ENCODE measurements around the gene MAD1L1.

MAD1L1 gene

DNA sequence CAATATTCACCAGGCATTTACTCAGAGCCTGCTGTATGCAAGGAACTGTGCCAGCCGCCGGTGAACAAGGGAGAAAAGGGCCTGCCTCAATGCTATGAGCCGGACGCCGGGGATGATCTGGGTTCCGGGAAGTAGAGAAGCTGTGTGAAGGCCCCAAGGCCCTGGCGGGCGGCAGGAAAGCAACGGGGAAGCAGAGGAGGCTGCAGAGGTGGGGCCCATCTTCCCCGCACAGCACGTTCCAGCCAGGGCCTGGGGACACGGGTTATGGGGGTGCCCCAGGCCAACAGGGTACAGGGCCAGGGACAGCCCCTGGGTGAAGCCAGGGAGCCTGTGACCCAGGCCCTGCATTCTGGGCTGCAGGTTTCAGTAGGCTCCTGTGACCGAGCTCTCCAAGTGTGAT lies 179.3 kb downstream of the MAD1L1 start:
- DNase-seq, result no peak

DNA sequence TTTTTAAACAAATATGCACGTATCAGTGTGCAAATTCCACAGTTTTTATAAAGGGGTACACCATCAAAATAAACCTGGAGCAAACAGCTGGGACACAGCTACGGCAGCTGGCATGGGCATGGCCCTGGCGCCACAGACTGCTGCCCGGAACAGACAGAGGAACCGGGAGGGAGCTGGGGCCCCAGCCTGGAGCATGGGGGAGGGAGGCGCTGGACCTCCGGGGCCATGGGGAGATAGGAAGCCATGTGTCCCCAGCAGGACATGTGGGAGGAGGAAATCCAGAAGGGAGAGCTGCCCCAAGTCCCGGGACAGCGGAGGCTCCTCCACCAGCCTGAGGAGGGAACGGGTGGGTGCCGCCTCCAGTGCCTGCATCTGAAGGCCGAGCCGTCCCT lies 180.1 kb downstream of the MAD1L1 start:
- no peak for DNase-seq

DNA sequence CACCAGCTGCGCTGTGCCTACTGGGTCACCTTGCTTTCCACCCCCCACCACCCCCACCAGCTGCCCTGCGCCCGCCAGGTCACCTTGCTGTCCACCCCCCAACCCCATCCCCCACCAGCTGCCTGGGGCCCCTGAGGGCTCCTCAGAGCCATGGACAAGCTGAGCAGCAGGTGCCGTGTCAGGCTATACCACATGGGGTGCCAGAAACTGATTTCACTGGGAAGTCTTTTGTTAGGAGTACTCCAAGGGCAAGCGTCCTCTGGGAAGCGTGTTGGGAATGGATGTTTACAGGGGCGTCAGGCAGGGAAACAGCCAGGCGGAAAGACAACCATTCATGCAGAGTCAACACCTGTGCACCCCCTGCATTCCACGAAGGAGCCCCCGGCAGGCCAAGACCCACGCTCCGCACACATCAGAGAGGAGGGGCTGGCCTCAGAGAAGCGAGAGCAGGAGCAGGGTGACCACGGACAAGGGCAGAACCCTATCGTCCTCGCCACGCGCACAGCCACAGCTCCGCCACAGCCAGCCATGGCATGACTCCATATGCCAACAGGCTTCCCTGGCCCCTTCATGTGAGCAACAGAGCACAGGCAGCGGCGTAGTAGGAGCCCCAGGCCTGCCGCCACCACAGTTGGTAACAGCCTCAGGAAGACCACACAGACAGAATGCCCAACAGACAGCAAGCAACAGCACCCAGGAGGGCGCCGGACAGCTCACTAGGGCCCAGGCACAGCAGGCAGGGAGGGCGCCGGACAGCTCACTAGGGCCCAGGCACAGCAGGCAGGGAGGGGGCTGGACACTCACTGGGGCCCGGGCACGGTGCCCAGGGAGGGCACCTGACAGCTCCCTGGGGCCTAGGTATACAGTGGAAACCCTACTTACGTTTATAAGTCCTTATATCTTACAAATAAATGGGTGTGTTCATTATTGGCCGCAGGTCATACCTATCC lies 180.8 kb downstream of the MAD1L1 start:
- DNase-seq, result no peak

DNA sequence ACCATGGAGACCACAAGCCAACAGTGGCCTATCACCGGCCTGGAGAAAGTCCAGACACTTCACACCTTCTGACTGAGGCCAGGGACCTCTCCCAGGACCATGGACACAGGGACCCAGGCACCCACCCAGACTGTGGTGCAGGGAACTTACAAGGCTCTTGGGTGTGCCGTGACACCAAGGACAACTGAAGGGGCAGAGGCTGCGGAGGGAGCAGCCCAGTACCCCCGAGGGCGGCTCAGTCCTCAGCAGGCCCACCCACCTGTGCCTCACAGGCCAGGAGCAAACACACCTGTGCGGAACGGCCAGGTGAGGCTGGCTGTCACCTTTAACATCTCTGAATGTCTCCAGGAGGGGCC lies 182.3 kb downstream of the MAD1L1 start:
- no peak for DNase-seq

DNA sequence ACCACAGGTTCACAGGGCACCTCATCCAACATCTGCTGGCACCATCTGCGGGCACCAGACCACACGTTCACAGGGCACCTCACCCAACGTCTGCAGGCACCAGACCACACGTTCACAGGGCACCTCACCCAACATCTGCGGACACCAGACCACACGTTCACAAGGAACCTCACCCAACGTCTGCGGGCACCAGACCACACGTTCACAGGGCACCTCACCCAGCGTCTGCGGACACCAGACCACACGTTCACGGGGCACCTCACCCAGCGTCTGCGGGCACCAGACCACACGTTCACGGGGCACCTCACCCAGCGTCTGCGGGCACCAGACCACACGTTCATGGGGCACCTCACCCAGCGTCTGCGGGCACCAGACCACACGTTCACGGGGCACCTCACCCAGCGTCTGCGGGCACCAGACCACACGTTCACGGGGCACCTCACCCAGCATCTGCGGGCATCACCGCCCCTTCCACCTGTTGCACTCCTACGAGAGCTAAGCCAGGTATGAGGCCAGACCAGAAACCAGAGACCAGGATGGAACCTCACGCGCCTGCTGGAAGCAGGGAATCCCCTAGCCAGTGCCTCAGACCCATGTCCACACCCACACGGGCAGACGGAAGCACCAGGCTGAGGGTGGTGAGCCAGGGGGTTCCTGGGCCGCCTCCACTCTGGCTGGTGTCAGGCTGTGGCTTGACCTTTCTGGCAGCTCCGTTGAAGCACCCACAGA lies 182.8 kb downstream of the MAD1L1 start:
- no peak for DNase-seq

DNA sequence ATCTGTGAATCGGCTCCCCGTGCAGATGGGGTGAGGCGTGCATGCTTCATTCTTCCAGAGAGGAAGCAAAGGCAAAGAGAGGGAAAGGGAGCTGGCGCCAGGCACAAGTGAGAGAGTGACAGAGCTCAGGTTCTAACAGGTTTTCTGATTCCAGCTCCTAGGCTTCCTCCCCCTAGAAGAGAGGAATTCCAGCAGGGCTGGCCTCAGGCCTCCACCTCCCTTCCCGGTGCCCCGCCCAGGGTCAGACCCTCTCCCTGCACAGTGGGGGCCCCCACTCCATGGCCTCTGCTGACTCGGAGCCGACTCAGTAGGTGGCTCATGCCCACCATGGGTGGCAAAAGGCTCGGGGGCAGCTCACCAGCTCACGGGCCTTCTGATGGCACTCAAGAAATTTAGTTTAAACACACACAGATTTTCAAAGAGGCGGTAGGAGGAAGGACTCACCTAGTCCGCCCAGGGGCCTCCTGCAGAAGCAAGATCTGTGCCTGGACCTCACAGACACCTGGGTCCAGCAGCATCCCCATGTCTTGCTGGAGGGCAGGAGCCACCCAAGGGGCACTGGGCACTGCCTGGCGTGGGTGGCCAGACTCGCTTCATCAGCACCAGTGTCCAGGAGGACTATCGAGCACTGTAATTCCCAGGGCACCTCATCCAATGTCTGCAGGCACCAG lies 183.5 kb downstream of the MAD1L1 start:
- no peak for DNase-seq

DNA sequence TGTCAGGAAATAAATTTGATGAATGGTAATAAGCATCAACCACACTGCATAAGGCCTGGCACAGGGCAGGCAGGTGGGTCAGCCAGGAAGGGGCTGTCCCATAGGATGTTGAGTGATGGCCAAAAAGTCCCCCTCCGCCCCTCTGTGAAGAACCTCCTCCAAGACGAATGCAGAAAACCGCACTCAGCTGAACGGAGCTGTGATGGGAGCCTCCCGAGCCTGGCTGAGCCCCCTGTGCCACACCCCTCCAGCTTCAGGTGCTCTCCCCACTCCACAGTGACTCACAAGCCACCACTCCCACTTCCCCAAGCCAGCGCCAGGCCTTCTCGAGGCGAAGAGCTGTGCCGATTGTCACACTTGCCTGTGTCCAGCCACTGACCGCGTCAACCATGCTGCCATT lies 184.2 kb downstream of the MAD1L1 start:
- DNase-seq, result no peak

DNA sequence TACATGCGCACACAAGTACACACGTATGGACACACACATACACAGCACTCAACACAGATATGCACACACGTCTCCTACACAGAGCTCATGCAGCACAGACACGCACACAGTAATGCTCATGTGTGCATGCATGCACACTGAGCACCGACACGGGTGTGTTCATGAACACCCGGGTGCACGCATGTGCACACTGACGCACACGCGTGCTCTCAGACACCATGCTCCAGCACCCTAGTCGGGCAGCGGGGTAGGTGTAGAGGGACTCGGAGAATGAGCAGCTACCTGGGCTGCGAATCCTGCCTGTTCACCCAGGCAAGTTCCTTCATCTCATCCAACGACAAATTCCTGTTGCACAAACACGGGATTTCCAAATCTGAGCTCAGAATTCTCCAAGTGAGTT lies 184.7 kb downstream of the MAD1L1 start:
- DNase-seq, result no peak

DNA sequence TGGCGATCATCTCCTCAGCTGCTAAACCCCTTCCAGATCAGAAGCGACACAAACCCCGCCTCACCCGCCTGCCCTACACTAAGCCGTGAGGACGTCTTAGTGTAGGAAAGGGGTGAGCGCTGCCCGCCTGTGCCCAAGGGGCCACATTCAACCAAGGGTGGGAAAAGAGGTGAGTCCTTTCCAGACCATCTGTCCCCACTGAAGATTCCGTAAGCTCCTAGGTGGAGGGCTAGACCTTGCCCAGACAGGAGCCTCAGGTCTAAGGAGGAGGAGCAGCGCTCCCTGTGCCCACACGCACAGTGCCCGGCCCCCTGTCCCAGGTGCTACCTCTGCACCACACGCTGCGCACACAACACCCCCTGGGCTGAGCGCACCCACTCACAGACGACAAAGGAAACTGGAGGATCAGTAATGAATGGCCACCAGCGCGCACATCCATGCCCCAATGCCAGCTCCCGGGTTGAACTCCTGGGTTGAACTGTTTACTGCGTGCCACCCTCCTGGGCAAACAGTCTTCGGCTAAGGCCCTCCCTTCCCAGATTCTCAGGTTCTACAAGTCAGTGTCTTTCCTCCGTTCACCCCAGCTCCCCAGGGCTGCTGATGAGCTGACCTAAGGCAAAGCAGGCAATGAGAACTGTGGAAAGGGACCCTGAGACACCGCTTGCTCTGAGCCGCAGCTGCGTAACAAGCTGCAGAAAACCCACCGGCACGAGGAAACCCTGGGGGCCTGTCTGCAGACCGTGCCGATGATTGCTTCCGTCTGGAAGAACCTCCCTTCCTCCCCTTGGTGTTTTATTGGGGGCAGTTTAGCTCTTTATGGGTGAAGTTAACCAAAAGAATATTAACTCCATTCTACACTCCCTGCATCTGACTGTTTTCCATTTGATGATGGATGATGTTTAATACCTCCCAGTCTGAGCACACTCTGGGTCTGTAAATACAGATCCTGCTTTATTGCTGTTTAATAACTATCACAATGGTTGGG lies 185.9 kb downstream of the MAD1L1 start:
- DNase-seq, result no peak

DNA sequence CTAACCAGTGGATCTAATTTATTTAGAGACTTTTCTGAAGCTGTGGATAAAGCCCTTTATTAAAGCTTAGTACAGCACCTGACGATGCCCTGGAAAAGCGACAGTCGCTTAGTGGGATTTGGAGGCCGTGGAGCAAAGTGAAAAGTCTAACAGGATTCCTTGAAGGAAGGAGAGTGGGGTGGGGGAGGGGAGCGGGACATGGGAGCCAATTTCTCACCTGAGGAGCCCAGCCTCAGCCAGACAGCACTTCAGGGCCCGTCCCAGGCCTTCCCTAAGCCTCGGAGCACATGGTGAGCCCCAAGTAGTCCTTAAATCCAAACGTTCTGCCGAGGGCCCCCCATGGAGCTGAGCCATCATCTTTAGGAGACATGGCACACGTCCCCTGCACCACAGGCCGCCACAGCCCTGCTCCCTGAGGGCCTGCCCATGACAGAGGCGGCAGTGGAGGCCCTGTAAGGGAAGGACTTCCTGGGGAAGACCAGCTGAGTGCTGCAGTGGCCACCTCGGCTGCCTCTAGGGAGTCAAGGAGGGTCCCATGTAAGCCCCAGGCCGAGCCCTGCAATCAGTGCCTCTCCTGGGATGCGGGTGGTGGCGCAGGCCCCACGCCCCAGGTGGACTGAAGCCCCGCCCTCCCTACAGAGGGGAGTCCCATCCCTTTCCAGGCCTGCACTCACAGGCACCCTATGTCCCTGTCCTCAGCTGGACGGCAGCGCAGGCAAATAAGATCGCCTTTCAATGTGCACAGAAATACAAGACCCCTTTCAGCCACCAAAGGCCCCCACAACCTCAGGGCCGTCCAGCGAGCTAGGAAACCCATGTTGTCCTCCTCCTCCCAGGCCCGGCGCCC lies 187.0 kb downstream of the MAD1L1 start:
- no peak for DNase-seq

DNA sequence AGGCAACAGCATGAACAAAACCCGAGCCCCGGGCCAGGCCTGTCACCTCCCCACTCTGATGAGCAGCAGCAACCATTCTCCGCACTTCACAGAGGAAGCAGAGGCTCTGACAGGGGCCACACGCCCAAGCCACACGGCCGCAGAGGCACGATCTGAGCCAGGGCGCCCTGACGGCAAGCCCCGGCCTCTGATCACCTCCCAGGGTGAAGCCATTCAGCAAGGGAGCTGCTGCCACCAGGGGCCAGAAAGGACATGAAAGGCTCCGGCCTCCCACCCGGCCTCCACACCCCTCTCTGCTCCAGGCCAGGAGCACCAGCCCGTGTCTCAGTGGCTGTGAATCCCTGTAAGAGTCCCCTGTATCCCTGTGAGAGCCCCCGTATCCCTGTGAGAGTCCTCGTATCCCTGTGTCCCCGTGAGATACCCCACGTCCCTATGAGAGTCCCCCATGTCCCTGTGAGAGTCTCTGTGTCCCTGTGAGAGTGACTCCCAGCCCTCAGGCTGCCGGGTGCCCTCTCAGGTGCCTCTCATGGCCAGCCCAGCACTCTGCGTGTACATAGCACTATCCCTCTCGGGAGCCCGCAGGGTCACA lies 187.8 kb downstream of the MAD1L1 start:
- no peak for DNase-seq

DNA sequence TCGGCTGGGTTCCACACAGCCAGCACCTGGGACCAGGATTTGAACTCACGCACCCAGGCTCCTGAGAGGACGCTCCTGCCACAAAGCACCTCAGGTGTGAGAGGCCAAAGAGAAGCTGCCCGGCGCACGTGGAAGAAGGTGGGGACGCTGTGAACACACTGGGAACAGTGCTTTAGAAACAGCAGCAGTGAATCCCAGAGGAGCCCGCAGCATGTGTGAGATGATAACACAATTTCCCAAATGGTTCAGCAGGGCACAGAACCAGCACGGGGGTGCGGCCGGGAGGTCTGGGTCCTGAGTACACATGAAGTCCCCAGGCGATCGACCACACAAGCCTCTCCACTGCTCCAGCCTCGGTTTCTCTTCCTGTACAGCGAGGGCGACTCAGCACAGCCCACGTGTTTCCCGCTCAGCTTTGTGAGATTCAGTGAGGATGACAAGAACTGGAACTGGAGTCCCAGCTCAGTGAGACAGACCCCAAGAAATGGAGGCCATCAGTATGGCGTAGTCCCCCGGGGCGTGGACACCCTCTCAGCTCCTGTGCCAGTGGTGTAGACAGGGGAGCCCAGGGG lies 188.3 kb downstream of the MAD1L1 start:
- no peak for DNase-seq

DNA sequence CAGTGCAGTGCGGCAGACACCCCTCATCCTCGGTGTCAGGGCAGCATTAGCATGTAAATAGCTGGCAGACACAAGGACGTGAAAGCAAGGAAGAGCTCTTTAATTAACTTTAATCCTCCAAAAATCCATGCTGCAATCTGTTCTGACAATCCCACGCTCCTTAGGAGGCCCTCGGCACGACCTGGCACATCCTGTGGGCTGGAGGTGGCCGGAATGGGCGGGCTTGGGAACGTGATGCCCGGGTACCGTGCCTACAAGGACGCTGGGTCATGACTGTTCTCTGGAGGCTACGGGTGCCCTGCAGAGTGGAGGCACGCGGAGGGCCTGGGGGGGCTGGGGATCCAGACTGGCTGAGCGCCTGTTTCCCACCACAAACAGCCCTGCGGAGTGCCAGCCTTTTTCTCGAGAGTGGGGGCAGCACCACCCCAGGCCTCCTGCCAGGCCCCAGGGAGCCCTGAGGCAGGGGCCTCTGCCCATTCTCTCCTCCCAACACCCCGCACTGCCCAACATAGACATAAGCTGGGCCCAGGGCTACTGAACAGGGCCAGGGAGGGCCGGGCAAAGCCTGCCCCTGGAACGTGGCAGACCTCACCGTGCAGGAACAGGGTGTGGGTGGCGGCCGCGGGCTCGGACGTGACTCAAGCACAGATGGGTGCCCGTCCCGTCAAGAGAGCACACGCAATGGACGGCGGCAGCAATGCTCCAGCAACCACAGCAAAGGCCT lies 189.3 kb downstream of the MAD1L1 start:
- no peak for DNase-seq

DNA sequence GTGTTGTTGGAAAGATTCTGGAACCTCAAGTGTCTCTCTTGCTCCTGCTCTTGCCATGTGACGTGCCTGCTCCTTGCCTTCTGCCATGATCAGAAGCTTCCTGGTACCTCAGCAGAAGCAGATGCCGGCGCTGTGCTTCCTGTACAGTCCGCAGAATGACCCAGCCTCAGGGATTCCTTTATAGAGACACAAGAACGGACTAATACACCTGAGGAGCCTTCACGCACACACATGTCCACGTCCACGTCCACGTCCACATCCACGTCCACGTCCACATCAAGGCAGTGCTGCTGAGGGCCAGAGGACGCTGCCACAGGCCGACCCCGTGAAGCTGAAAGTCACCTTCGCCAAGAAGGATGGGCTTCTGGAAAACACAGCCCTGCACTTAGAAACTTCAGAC lies 190.1 kb downstream of the MAD1L1 start:
- DNase-seq, result no peak

DNA sequence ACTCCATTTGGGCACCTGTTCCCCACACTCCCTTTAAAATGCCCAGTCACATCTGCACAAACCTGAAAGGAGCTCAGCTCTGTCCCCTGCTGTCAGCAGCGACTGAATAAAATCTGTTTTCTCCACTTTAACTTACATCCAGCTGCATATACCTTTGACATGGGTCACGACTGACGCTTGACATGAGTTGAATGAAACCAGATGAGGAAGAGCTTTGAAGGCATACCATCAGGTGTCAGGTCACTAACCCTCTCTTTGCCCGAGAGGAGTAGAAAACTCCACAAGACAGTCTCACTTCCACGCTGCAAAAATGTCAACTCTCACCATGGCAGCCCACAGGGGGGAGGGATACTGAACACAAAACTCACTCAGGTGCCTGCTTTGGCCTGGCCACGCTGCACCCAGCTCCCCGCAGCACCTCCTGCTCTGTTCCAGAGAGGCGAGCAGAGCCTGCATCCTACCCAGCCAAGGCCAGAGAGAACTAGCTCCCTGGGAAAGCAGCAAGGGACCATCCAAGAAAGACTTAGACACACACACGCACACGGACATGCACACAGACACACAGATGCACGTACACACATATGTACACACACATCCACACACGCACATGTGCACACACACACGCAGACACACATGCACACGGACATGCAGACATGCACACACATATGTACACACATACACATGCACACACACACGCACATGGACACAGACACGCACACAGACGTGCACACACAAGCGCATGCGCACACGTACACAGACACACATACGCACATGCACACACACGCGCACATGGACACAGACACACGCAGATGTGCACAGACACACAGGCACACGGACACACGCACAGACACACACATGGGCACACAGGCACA lies 191.0 kb downstream of the MAD1L1 start:
- DNase-seq, result no peak

DNA sequence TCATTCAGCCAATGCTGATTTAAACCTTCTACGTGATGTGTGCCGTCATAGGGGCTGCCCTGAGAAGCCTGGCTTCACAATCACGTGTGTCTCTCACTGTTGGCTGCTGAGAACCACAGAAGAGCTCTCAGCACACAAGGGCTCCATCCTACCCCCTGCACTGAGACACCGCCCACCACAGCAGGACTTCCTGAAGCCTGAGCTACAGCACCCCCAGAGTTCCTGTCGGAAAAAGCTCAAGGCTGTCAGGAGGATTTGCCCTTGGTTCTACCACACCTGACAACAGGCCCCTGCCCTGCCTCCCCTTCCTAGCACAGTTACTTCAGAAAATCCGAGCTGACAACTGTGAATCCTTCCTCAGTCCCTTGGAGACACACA lies 191.9 kb downstream of the MAD1L1 start:
- DNase-seq, result no peak

DNA sequence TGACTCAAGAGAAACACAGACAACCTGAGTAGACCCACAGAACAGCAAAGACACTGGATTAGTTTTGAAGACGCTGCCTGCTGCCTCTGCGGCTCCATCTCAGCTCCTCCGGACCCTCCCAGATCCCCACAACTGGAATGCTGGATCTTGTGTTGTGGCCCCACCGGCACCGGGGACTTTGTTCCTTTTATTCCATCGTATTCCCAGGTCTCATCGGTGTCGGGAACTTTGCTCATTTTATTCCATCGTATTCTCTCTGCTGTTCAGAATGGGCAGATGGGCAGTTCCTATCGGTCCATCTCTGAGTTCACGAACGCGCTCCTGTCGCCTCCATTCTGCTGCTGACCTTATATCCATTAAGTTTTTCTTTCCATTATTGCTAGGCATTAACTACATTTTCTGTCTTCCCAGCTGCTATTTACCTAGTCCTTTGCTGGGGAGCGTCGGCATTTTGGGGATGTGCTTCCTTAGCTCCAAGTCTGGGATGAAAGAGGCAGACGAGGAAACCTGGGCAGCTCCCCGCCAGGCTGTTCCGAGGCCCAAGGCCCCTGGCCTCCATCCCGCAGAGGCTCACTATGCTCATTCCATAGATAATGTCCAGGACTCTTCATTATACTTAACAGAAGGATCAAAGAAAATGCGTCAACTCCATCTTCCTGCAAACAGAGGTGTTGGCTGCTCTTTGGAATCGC lies 192.4 kb downstream of the MAD1L1 start:
- DNase-seq, result no peak

DNA sequence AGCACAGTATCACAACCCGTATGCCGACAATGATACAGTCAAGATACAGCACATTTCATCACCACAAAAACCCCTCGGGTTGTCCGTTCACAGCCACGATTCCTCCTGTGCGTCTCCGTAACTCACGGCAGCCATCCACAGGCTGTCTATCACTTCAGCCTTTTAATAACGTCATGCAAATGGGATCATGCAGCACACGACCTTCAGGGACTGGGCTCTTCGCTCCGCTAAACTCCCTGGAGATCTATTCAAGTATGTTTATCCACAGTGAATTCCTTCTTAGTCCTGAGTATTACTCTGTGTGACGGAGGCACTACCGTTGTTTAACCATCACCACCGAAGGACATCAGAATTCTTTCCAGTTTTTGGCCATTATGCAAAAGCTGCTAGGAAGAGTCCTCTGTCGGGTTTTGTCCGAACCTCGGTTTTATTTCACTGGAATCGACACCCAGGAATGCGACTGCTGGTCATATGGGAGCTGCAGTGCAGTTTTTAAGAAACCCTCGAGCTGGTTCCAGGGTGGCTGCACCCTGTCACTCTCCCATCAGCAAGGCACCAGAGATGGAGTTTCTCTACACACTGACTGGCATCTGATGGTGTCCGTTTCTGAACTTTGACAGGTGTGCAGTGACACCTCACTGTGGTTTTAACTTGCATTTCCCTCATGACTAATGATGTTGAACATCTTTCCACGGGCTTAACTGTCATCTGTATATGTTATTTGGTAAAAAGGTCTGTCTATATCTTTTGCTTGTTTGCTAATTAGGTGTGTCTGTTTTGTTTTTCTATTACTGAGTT lies 193.6 kb downstream of the MAD1L1 start:
- no peak for DNase-seq
